WTC11 (cell line): Measurements from ENCODE around the gene TP73. TPM values are rescaled to one million over a fixed set of nuclear protein-coding genes. Genes with fewer than 3 reads are reported as not detected.

Source experiments
- ATAC-seq: fragments of 200-7000 bp; cut with Tn5 transposase; 2 replicates; pipeline ENCODE4 v1.10.0; 2021; ENCODE audit warnings: mild to moderate bottlenecking, moderate library complexity
- CTCF ChIA-PET: fragments of 300-600 bp; sonication (Branson Sonifier 250); formaldehyde crosslinking; loops from one replicate; lab custom pipeline; 2021; ENCODE audit warnings: antibody characterized with exemption; lab: Charles Lee
- POLR2A ChIA-PET: fragments of 350-600 bp; sonication (Branson Sonifier 250); formaldehyde crosslinking; loops from one replicate; lab custom pipeline; 2021; ENCODE audit warnings: antibody characterized with exemption; lab: Charles Lee
- DNase-seq: peaks from one replicate; pipeline ENCODE4 v3.0.0; 2021; ENCODE audit warnings: low spot score
- H3K27ac Mint-ChIP-seq: 2 replicates; pipeline ENCODE4 v1.8.0; 2021; ENCODE audit warnings: mixed read lengths
- H3K27me3 Mint-ChIP-seq: 2 replicates; pipeline ENCODE4 v1.8.0; 2021; ENCODE audit warnings: low read depth, mild to moderate bottlenecking, moderate library complexity, mixed read lengths
- H3K36me3 Mint-ChIP-seq: 2 replicates; pipeline ENCODE4 v1.8.0; 2021; ENCODE audit warnings: mixed read lengths
- H3K4me1 Mint-ChIP-seq: 2 replicates; pipeline ENCODE4 v1.8.0; 2022; ENCODE audit warnings: mixed read lengths
- H3K4me3 Mint-ChIP-seq: 2 replicates; pipeline ENCODE4 v1.8.0; 2021; ENCODE audit warnings: mild to moderate bottlenecking, moderate library complexity, mixed read lengths
- H3K9me3 Mint-ChIP-seq: 2 replicates; pipeline ENCODE4 v1.8.0; 2021; ENCODE audit warnings: mixed read lengths
- ARID4B ChIP-seq: sonication (generic); formaldehyde crosslinking; IDR thresholded peaks from 2 replicates; pipeline ENCODE4 v1.8.0; 2023; ENCODE audit warnings: missing genetic modification reagents, mild to moderate bottlenecking, borderline replicate concordance
- ESRRA ChIP-seq: sonication (generic); formaldehyde crosslinking; IDR thresholded peaks from 2 replicates; pipeline ENCODE4 v1.8.1; 2022; ENCODE audit warnings: mild to moderate bottlenecking, missing genetic modification reagents, borderline replicate concordance
- FOXK1 ChIP-seq: sonication (generic); formaldehyde crosslinking; IDR thresholded peaks from 2 replicates; pipeline ENCODE4 v1.8.0; 2022; ENCODE audit warnings: mild to moderate bottlenecking, moderate library complexity, missing genetic modification reagents
- IRF1 ChIP-seq: sonication (generic); formaldehyde crosslinking; IDR thresholded peaks from 2 replicates; pipeline ENCODE4 v1.8.0; 2023; ENCODE audit warnings: missing genetic modification reagents
- NR2C2 ChIP-seq: sonication (generic); formaldehyde crosslinking; IDR thresholded peaks from 2 replicates; pipeline ENCODE4 v1.8.0; 2022; ENCODE audit warnings: mild to moderate bottlenecking, missing genetic modification reagents
- PRRX2 ChIP-seq: fragments of 250-450 bp; sonication (Bioruptor Pico); IDR thresholded peaks from 2 replicates; pipeline ENCODE4 v1.8.0; 2021; ENCODE audit warnings: mild to moderate bottlenecking
- SMAD3 ChIP-seq: sonication (generic); formaldehyde crosslinking; IDR thresholded peaks from 2 replicates; pipeline ENCODE4 v1.8.0; 2022; ENCODE audit warnings: missing genetic modification reagents, mild to moderate bottlenecking, borderline replicate concordance
- ZNF317 ChIP-seq: sonication (generic); formaldehyde crosslinking; IDR thresholded peaks from 2 replicates; pipeline ENCODE4 v1.8.1; 2023; ENCODE audit warnings: low read depth, mild to moderate bottlenecking, moderate library complexity, missing genetic modification reagents, borderline replicate concordance
- ZNF423 ChIP-seq: fragments of 250-450 bp; sonication (Bioruptor Pico); IDR thresholded peaks from 2 replicates; pipeline ENCODE4 v2.1.2; 2022; ENCODE audit warnings: mild to moderate bottlenecking, moderate library complexity
- ZNF425 ChIP-seq: fragments of 250-450 bp; sonication (Bioruptor Pico); conservative IDR thresholded peaks from 2 replicates; pipeline ENCODE4 v1.9.0; 2021; ENCODE audit warnings: mild to moderate bottlenecking
- ZNF671 ChIP-seq: fragments of 250-450 bp; sonication (Bioruptor Pico); IDR thresholded peaks from 2 replicates; pipeline ENCODE4 v1.8.0; 2021; ENCODE audit warnings: mild to moderate bottlenecking
- ZSCAN18 ChIP-seq: fragments of 250-450 bp; sonication (Bioruptor Pico); IDR thresholded peaks from 2 replicates; pipeline ENCODE4 v2.1.2; 2022; ENCODE audit warnings: mild to moderate bottlenecking, moderate library complexity
- total RNA-seq: library from RNA; stranded (reverse); gene quantifications from 3 replicates; pipeline ENCODE4 v1.2.3, GENCODE V29; 2021
- TF ChIP-seq, protein P1 (sequence below): fragments of 250-450 bp; sonication (Bioruptor Pico); IDR thresholded peaks from 2 replicates; pipeline ENCODE4 v1.9.0; 2021; ENCODE audit warnings: mild to moderate bottlenecking, borderline replicate concordance
- TF ChIP-seq, protein P2 (sequence below): sonication (generic); formaldehyde crosslinking; conservative IDR thresholded peaks from 2 replicates; pipeline ENCODE4 v1.8.1; 2023; ENCODE audit warnings: mild to moderate bottlenecking, low read depth, missing genetic modification reagents, moderate library complexity

Gene TP73
- total RNA-seq, 1 experiment from 2014 or later = 5.7 TPM

DNA sequence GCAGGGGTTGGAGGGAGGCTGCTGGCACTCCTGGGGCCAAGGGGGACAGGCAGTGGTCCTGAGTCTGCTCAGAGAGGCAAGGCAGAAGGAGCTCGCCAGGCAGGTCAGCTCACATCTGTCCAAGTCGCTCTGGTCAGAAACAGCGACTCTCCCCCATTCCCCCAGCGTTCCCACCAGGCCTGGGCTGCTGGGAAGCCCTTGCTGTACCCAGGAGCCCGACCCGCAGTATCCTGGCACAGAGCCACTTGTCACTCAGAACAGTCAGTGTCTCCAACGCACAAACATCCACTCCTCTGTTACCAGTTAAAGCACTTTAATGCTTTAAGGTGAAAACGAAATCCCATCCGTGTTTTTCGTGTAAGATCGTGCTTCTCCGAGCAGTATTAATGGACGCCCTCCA, 83.4 kb downstream of the TP73 start:
- ChIA-PET POLR2A (no interaction called here), CTCF (interaction anchor here (1.6 kb wide), 1 partner anchor 11 kb away, joined by 8 read pairs; no protein-coding TSS in a partner anchor)
- TF ChIP-seq FOXK1 (CRISPR knock-in tag) = no peak
- no peak for TF ChIP-seq PRRX2 (CRISPR knock-in tag)
- no peak for TF ChIP-seq SMAD3 (CRISPR knock-in tag)
- no peak for TF ChIP-seq NR2C2 (CRISPR knock-in tag)
- no peaks in the 10 kb centered on the region for H3K9me3 Mint-ChIP-seq
- no peaks in the 10 kb centered on the region for H3K27me3 Mint-ChIP-seq
- no peak overlapping the region; the same call in 1 of the 2 replicates for H3K27ac Mint-ChIP-seq
- H3K4me1 Mint-ChIP-seq = peaks cover 10% of the 10 kb centered on the region; the same call in 1 of the 2 replicates
- ATAC-seq = no peak
- peaks cover 19% of the 10 kb centered on the region for H3K36me3 Mint-ChIP-seq
- H3K4me3 Mint-ChIP-seq = no peak overlapping the region
- no peak for DNase-seq

DNA sequence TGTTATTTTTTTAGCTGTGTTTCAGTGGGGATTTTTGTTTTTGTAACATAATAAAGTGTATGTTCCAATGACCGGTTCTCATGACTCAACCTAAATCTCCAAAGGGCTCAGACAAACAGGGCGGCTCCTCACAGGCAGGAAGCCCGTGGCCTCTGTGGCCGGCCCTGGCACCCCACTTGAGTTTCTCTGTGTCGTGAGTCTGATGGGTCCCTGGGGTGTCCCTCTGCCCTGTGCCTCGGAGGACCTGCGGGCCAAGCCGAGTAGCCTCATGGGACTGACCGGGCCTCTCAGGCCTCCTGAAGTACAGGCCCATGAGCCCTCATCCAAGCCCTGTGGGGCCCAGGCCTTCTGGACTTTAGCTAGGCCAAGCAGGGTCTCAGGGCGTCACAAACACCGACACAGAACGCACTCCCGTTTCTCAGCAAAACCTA, 83.8 kb downstream of the TP73 start:
- DNase-seq (no peak), ATAC-seq (no peak)
- H3K27ac Mint-ChIP-seq = no peak overlapping the region; the same call in 1 of the 2 replicates
- no peaks in the 10 kb centered on the region for H3K9me3 Mint-ChIP-seq
- H3K4me1 Mint-ChIP-seq = peaks cover 10% of the 10 kb centered on the region; the same call in 1 of the 2 replicates
- peaks cover 21% of the 10 kb centered on the region for H3K36me3 Mint-ChIP-seq
- no peak overlapping the region for H3K4me3 Mint-ChIP-seq
- ChIA-PET CTCF (interaction anchor here (1.6 kb wide), 1 partner anchor 12 kb away, joined by 8 read pairs; no protein-coding TSS in a partner anchor), POLR2A (no interaction called here)
- H3K27me3 Mint-ChIP-seq = no peaks in the 10 kb centered on the region
- TF ChIP-seq, protein P1, sequence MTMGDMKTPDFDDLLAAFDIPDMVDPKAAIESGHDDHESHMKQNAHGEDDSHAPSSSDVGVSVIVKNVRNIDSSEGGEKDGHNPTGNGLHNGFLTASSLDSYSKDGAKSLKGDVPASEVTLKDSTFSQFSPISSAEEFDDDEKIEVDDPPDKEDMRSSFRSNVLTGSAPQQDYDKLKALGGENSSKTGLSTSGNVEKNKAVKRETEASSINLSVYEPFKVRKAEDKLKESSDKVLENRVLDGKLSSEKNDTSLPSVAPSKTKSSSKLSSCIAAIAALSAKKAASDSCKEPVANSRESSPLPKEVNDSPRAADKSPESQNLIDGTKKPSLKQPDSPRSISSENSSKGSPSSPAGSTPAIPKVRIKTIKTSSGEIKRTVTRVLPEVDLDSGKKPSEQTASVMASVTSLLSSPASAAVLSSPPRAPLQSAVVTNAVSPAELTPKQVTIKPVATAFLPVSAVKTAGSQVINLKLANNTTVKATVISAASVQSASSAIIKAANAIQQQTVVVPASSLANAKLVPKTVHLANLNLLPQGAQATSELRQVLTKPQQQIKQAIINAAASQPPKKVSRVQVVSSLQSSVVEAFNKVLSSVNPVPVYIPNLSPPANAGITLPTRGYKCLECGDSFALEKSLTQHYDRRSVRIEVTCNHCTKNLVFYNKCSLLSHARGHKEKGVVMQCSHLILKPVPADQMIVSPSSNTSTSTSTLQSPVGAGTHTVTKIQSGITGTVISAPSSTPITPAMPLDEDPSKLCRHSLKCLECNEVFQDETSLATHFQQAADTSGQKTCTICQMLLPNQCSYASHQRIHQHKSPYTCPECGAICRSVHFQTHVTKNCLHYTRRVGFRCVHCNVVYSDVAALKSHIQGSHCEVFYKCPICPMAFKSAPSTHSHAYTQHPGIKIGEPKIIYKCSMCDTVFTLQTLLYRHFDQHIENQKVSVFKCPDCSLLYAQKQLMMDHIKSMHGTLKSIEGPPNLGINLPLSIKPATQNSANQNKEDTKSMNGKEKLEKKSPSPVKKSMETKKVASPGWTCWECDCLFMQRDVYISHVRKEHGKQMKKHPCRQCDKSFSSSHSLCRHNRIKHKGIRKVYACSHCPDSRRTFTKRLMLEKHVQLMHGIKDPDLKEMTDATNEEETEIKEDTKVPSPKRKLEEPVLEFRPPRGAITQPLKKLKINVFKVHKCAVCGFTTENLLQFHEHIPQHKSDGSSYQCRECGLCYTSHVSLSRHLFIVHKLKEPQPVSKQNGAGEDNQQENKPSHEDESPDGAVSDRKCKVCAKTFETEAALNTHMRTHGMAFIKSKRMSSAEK (CRISPR knock-in tag) = no peak
- TF ChIP-seq ZNF317 (CRISPR knock-in tag) = no peak
- TF ChIP-seq ESRRA = no peak
- TF ChIP-seq ZNF423 (CRISPR knock-in tag) = no peak
- no peak for TF ChIP-seq ZNF425 (CRISPR knock-in tag)
- TF ChIP-seq PRRX2 (CRISPR knock-in tag) = no peak
- TF ChIP-seq IRF1 (CRISPR knock-in tag) = no peak
- no peak for TF ChIP-seq ARID4B (CRISPR knock-in tag)
- TF ChIP-seq, protein P2, sequence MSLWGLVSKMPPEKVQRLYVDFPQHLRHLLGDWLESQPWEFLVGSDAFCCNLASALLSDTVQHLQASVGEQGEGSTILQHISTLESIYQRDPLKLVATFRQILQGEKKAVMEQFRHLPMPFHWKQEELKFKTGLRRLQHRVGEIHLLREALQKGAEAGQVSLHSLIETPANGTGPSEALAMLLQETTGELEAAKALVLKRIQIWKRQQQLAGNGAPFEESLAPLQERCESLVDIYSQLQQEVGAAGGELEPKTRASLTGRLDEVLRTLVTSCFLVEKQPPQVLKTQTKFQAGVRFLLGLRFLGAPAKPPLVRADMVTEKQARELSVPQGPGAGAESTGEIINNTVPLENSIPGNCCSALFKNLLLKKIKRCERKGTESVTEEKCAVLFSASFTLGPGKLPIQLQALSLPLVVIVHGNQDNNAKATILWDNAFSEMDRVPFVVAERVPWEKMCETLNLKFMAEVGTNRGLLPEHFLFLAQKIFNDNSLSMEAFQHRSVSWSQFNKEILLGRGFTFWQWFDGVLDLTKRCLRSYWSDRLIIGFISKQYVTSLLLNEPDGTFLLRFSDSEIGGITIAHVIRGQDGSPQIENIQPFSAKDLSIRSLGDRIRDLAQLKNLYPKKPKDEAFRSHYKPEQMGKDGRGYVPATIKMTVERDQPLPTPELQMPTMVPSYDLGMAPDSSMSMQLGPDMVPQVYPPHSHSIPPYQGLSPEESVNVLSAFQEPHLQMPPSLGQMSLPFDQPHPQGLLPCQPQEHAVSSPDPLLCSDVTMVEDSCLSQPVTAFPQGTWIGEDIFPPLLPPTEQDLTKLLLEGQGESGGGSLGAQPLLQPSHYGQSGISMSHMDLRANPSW = no peak
- TF ChIP-seq ZNF671 = no peak
- TF ChIP-seq ZSCAN18 (CRISPR knock-in tag) = no peak
